IPS DF 6.9 (cell line): Measurements from ENCODE around the gene CRYBG2.

Source experiments
- DNase-seq: peaks from one replicate; pipeline ENCODE4 v3.0.0-alpha.2; 2013; ENCODE audit warnings: low read depth, low spot score
- H3K27ac ChIP-seq: one replicate; pipeline ENCODE4 v1.5.1; 2013; ENCODE audit warnings: low read length, control low read depth
- H3K27me3 ChIP-seq: 2 replicates; pipeline ENCODE4 v1.6.1; 2013; ENCODE audit warnings: mild to moderate bottlenecking, low read length; ENCODE audit not compliant: control insufficient read depth, insufficient read depth
- H3K36me3 ChIP-seq: 2 replicates; pipeline ENCODE4 v1.6.1; 2013; ENCODE audit warnings: low read length; ENCODE audit not compliant: control insufficient read depth, insufficient read depth
- H3K4me1 ChIP-seq: 2 replicates; pipeline ENCODE4 v1.6.1; 2013; ENCODE audit warnings: low read length; ENCODE audit not compliant: control insufficient read depth, insufficient read depth
- H3K4me3 ChIP-seq: 2 replicates; pipeline ENCODE4 v1.5.1; 2013; ENCODE audit warnings: mild to moderate bottlenecking, low read length
- H3K9me3 ChIP-seq: 2 replicates; pipeline ENCODE4 v1.6.1; 2013; ENCODE audit warnings: low read length, inconsistent platforms; ENCODE audit not compliant: control insufficient read depth, insufficient read depth
- WGBS: extraction: QIAGEN DNeasy Blood & Tissue Kit; methylation state at CpG from one replicate; pipeline ENCODE4 v1.1.7; 2013; ENCODE audit warnings: mixed read lengths, missing lambda C conversion rate; ENCODE audit not compliant: insufficient read length, insufficient coverage; 5-methylcytosine and 5-hydroxymethylcytosine counted together

The CRYBG2 gene

DNA sequence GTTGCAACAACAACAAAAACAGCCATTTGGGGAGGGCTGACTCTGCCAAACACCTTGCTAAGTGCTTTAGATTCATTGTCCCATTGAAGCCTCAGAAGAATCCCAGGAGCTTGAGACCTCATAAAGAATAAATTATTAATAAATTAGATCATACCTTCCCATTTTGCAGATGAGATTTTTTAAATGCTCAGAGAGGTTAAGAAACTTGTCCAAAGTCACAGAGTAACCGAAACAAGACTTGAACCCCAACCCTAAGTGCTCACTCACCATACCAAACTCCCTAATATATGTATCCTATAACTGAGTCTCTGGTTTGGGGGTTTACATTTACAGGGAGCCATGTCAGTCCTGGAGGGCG is 3.6 kb downstream of the CRYBG2 start:
- Histone ChIP-seq H3K27ac (no peak overlapping the region), H3K4me1 (peaks cover 7% of the 10 kb centered on the region)
- no peak for DNase-seq

DNA sequence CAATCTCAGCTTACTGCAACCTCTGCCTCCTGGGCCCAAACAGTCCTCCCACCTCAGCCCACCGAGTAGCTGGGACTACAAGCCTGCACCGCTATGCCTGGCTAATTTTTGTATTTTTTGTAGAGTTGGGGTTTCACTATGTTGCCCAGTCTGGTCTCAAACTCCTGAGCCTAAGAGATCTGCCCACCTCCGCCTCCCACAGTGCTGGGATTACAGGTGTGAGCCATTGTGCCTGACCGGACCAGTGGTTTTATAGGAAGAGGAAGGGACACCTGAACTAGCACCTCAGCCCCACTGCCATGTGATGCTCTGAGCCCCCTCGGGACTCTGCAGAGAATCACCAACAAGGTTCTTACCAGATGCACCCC is 4.1 kb downstream of the CRYBG2 start:
- H3K4me3 ChIP-seq = no peak overlapping the region
- H3K27me3 ChIP-seq = no peaks in the 10 kb centered on the region
- no peaks in the 10 kb centered on the region for H3K9me3 ChIP-seq
- no peak overlapping the region for H3K27ac ChIP-seq
- no peak for DNase-seq
- H3K36me3 ChIP-seq = no peaks in the 10 kb centered on the region
- no CpG with 5 or more reads among the region's 5 CpGs for WGBS
- peaks cover 7% of the 10 kb centered on the region for H3K4me1 ChIP-seq

More for the DNA sequence above, 3.6 kb downstream of the CRYBG2 start:
- no CpG with 5 or more reads among the region's 2 CpGs for WGBS
- no peaks in the 10 kb centered on the region for H3K9me3 ChIP-seq
- no peaks in the 10 kb centered on the region for H3K36me3 ChIP-seq
- no peaks in the 10 kb centered on the region for H3K27me3 ChIP-seq
- no peak overlapping the region for H3K4me3 ChIP-seq

DNA sequence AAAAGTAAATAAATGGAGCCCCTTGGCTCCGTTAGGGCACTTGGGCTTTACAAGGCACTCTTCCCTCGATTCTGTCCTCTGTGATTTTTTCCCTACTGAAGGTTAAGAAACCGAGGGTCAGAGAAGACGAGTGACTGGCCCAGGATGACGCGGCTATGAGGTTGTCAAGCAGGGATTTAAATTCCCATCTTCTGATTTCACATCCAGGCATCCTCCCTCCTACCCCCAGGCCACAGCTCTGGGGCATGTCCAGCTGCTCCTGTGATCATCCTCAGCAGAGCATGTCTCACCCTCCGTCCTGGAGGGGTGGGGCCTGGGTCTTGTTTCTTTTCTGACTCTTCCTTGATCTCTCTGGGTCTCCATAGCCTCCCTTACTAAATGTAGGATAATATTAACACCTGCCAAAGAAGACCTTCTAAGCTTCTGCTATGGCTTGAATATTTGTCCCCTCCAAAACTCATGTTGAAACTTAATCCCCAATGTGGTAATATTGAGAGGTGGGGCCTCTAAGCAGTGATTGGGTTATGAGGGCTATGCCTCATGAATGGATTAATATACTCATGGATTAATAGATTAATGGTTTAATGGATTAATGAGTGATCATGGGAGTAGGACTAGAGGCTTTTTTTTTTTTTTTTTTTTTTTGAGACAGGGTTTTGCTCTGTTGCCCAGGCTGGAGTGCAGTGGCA is 4.6 kb downstream of the CRYBG2 start:
- DNase-seq = no peak
- Histone ChIP-seq H3K27me3 (no peaks in the 10 kb centered on the region), H3K27ac (no peak overlapping the region), H3K4me1 (peaks cover 7% of the 10 kb centered on the region), H3K4me3 (no peak overlapping the region), H3K36me3 (no peaks in the 10 kb centered on the region), H3K9me3 (no peaks in the 10 kb centered on the region)
- no CpG with 5 or more reads among the region's 7 CpGs for WGBS

DNA sequence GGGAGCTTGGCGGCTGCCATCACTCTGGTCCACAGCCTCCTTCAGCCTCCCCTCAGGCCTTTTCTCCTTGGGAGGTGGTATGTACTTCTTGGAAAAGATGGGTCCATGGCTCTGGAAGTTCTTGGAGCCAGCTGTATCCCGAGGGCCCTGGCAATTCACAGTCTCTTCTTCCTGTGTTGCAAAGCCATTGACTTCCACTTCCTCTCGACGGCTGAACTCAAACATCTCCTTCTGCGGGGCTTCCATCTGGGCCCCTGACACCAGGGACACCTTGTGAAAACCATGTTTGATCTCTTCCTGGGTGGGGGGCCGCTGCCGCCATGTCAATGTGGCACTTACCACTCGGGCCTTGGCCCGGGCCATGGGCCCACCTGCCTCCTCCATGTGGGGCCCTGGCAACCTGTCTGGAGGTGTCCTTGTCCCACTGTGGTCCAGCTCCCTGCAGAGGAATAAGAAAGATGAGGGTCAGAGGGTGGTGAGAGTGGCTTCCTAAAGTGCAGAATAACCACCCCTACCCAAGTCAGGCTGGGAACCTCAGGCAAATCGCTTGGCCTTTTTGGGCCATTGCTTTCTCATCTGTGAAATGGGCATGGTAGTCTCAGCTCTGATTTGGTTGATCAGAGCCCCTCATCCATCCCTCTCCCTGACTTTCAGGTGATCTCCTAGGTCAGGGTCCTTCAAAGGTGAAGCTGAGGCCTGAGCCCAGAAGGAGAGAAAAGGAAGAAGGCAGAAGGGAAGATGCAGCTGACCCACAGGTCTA is 7.5 kb downstream of the CRYBG2 start:
- no peak overlapping the region for H3K27ac ChIP-seq
- no peak overlapping the region for H3K4me3 ChIP-seq
- peaks cover 7% of the 10 kb centered on the region for H3K4me1 ChIP-seq
- H3K27me3 ChIP-seq = no peaks in the 10 kb centered on the region
- no peak for DNase-seq
- WGBS = no CpG with 5 or more reads among the region's 10 CpGs
- H3K9me3 ChIP-seq = no peaks in the 10 kb centered on the region
- no peaks in the 10 kb centered on the region for H3K36me3 ChIP-seq

DNA sequence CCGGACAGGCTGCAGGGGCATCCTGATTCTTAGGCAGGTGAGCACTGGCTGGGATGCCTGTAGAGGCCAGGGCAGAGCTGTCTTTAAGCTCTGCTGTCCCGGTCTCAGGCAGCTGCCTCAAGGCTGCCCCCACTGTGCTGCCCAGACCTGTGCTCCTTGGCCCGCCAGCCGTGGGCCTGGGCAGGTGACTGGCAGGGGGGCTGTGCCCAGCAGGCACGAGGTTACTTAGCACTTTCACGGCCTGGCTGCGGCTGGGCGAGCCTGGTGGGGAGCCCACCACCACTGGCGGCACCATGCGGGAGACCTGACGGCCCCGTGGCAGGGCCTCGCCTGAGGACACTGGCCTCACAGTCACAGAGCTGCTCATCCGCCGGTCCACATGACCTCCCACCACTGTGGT is 8.2 kb downstream of the CRYBG2 start:
- Histone ChIP-seq H3K36me3 (no peaks in the 10 kb centered on the region), H3K27ac (no peak overlapping the region), H3K4me1 (peaks cover 3% of the 10 kb centered on the region), H3K27me3 (no peaks in the 10 kb centered on the region), H3K9me3 (no peaks in the 10 kb centered on the region), H3K4me3 (no peak overlapping the region)
- WGBS = no CpG with 5 or more reads among the region's 15 CpGs
- DNase-seq = no peak

DNA sequence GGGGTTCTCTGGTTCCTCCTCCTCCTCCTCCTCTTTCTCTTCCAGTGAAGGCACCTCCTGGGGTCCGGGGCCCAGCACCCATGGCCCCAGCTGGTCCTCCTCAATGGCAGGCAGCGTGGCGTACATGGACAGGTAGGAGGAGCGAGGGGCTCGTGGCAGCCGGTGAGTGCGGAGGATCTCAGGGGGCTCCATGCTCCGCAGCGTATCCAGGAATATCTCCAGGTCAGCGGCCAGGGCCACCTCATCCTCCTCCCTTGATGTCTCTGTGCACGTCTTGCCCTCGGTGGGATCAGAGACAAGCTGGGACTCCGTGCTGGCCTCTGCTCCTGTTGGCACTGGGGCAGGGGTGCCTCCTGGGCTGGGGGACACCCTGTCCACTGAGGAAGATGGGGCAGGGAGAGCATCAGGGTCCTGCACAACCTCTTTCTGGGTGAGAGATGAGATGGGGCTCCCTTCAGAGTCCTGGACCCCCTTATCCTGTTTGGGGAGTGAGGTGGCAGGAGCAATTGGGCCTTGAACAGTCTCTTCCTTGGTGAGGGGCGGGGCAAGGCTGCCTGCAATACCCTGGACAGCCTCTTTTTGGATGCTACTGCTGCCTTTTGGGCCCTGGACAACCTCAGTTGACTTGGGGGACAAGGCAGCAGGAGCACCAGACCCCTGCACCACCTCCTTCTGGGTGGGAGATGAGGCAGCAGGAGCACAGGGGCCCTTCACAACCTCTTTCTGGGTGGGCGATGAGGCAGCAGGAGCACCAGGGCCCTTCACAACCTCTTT is 9.6 kb downstream of the CRYBG2 start:
- Histone ChIP-seq H3K27me3 (no peaks in the 10 kb centered on the region), H3K4me3 (no peak overlapping the region)
- no CpG with 5 or more reads among the region's 15 CpGs for WGBS

DNA sequence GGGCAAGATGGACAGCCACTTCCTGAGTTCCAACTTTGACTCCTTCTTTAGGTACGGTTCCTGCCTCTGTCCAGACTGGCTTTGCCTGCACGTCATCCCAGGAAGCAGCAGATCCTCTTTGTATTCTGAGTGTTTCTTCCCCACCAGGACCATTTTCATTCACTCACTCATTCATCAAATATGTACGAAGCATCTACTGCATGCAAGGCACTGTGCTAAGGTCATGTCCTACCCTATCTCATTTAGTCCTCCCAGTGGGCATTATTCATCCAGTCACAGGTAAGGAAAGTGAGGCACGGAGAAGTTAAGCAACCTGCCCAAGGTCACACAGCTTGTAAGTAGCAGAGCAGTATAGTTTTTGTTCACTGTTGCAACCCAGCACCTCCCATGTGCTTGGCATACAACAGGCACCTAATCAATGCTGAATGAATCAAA is 13.9 kb downstream of the CRYBG2 start:
- Histone ChIP-seq H3K36me3 (no peaks in the 10 kb centered on the region), H3K27ac (no peak overlapping the region), H3K4me1 (peaks cover 4% of the 10 kb centered on the region), H3K4me3 (no peak overlapping the region), H3K9me3 (no peaks in the 10 kb centered on the region), H3K27me3 (no peaks in the 10 kb centered on the region)
- no CpG with 5 or more reads among the region's 4 CpGs for WGBS
- DNase-seq = no peak

More for the DNA sequence above, 9.6 kb downstream of the CRYBG2 start:
- no peak for DNase-seq
- Histone ChIP-seq H3K4me1 (no peaks in the 10 kb centered on the region; the same call in 1 of the 2 replicates), H3K27ac (no peak overlapping the region), H3K36me3 (no peaks in the 10 kb centered on the region), H3K9me3 (no peaks in the 10 kb centered on the region)

DNA sequence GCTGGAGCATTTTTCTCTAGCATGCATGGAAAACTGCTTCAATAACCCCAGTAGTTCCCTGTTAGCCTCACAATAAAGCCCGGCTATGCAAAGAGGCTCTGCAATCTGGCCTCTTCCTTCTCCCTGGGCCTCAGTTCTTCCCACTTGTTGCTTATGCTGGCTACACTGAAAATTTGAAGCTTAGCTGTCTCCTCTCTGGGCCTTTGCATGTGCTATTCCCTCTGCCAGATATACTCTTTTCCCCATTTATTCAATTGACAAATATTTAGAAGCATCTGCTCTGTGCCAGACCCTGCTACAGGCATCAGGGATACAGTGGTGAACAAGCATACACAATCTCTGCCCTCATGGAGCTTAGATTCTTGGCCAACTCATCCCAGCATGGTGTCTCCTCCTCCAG is 15.3 kb downstream of the CRYBG2 start:
- H3K4me1 ChIP-seq = peaks cover 4% of the 10 kb centered on the region
- H3K27ac ChIP-seq = no peak overlapping the region
- no CpG with 5 or more reads among the region's 1 CpG for WGBS
- no peaks in the 10 kb centered on the region for H3K27me3 ChIP-seq
- no peak for DNase-seq
- no peaks in the 10 kb centered on the region for H3K36me3 ChIP-seq
- H3K9me3 ChIP-seq = no peaks in the 10 kb centered on the region
- no peak overlapping the region for H3K4me3 ChIP-seq

DNA sequence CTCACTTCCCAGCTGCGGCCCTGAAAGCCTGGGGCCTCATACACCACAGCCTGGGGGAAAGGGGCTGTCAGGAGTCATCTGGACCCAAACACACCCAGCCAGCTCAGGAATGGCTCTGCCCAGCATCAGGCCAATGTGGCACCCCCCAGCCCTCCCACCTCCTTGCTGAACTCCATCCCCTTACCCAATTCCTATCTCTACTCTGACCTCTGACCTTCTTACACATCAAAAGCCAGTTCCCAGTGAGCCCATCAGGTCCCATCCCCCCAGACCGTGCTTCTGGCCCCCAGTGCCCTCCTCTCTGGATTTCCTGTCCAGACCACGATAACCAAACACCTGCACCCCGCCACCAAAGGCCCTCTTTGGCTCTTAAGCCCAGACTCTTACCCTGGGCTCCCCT is 16.3 kb downstream of the CRYBG2 start:
- Histone ChIP-seq H3K36me3 (no peaks in the 10 kb centered on the region), H3K27me3 (no peaks in the 10 kb centered on the region), H3K4me1 (peaks cover 4% of the 10 kb centered on the region), H3K4me3 (no peak overlapping the region), H3K9me3 (no peaks in the 10 kb centered on the region), H3K27ac (no peak overlapping the region)
- DNase-seq = no peak
- WGBS = no CpG with 5 or more reads among the region's 4 CpGs

DNA sequence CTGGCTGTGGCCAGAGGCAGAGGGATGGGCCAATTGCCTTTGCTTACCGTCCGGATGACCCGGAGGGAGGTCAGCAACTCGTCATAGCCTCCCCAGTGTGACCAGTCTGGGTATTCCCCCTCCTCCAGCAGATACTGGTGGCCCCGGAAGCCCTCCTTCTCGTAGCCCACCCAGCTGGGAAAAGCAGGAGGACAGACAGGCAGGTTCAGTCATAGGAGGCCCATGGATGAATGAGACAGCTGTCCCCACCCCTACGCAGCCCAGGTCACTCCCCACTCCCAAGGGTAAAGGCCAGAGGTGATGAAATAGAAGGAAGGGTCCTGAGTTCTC is 16.8 kb downstream of the CRYBG2 start:
- Histone ChIP-seq H3K4me3 (no peak overlapping the region), H3K9me3 (no peaks in the 10 kb centered on the region), H3K27me3 (no peaks in the 10 kb centered on the region), H3K4me1 (peaks cover 4% of the 10 kb centered on the region), H3K27ac (no peak overlapping the region), H3K36me3 (no peaks in the 10 kb centered on the region)
- no peak for DNase-seq
- WGBS = no CpG with 5 or more reads among the region's 7 CpGs
